Naive B cell (primary cell): Measurements from ENCODE around the gene YIF1B. TPM values are rescaled to one million over a fixed set of nuclear protein-coding genes. Genes with fewer than 3 reads are reported as not detected.
"Not testable (repeated sequence)": the region's sequence is repeated elsewhere in the genome, so short reads cannot be mapped to it uniquely, and the experiment has no call there.

ENCODE experiments used
- ATAC-seq, 2 donors: fragments of 150-1000 bp; cut with Tn5 transposase; 2 replicates each; pipeline ENCODE4 v1.10.0; 2021; ENCODE audit warnings: low read depth in 2 of 2, mild to moderate bottlenecking in 2 of 2, moderate library complexity in 2 of 2
- DNase-seq: peaks from one replicate; pipeline ENCODE4 v3.0.0; 2022
- H3K27ac Mint-ChIP-seq, 6 donors: one replicate each; pipeline ENCODE4 v1.8.0; 2020 to 2022; ENCODE audit warnings: mild to moderate bottlenecking in 6 of 6, mixed read lengths in 6 of 6, moderate library complexity in 5 of 6, inconsistent platforms in 2 of 6
- H3K27me3 Mint-ChIP-seq, 3 donors: one replicate each; pipeline ENCODE4 v1.8.0; 2021 to 2022; ENCODE audit warnings: mixed read lengths in 3 of 3, mild to moderate bottlenecking in 1 of 3
- H3K36me3 Mint-ChIP-seq, 2 donors: one replicate each; pipeline ENCODE4 v1.8.0; 2020 to 2022; ENCODE audit warnings: mixed read lengths in 2 of 2, inconsistent platforms in 1 of 2, mild to moderate bottlenecking in 1 of 2
- H3K4me1 Mint-ChIP-seq, 3 donors: one replicate each; pipeline ENCODE4 v1.8.0; 2020 to 2022; ENCODE audit warnings: mixed read lengths in 3 of 3, inconsistent platforms in 1 of 3, mild to moderate bottlenecking in 1 of 3, moderate library complexity in 1 of 3
- H3K4me3 Mint-ChIP-seq, 8 donors: one replicate each; pipeline ENCODE4 v1.8.0; 2020 to 2022; ENCODE audit warnings: mild to moderate bottlenecking in 8 of 8, mixed read lengths in 8 of 8, moderate library complexity in 8 of 8, inconsistent platforms in 2 of 8
- H3K9me3 Mint-ChIP-seq, 7 donors: one replicate each; pipeline ENCODE4 v1.8.0; 2020 to 2022; ENCODE audit warnings: mixed read lengths in 7 of 7, mild to moderate bottlenecking in 5 of 7, inconsistent platforms in 2 of 7, moderate library complexity in 1 of 7
- polyA plus RNA-seq, 6 donors: library from polyadenylated mRNA; unstranded; fragments of 300-500 nt; fragmentation: Illumina TruSeq; gene quantifications; one replicate each; pipeline ENCODE4 v1.2.3, GENCODE V29; 2021; ENCODE audit warnings: low read depth in 6 of 6

YIF1B gene
- 10 to 100 TPM; 19.7 to 33.4 (median 23.2) TPM for polyA plus RNA-seq

- H3K36me3 Mint-ChIP-seq = peaks cover 0 to 1% of the 10 kb centered on the region in 2 donors
These were observed at the start of gene YIF1B for GRCh38 chr19:38315657-38316476. Gene YIF1B, minus strand, starts transcription at chr19:38315947. Its CDS starts 30 bp downstream, at chr19:38315917.

GRCh38 chr19:38362946-38363688 is 47.4 kb upstream of the YIF1B start:
- H3K4me1 Mint-ChIP-seq = peaks cover 9 to 21% (median 20%) of the 10 kb centered on the region in 3 donors
- not testable (repeated sequence) for H3K36me3 Mint-ChIP-seq, H3K9me3 Mint-ChIP-seq, ATAC-seq, H3K27ac Mint-ChIP-seq, DNase-seq
- peak overlapping the region; percentile 40 to 91 (median 68) for H3K4me3 Mint-ChIP-seq
- peaks cover 4 to 37% (median 21%) of the 10 kb centered on the region in 3 donors for H3K27me3 Mint-ChIP-seq

More at GRCh38 chr19:38315657-38316476, at the start of gene YIF1B:
- H3K9me3 Mint-ChIP-seq = peaks cover 0 to under 1% (median 0%) of the 10 kb centered on the region in 7 donors
- ATAC-seq (peak; percentile 82), DNase-seq (peak; percentile 94)
- H3K27me3 Mint-ChIP-seq = no peaks in the 10 kb centered on the region
- H3K27ac Mint-ChIP-seq = peak within 1 kb of the TSS; percentile 86 to 98 (median 96)
- peaks cover 37 to 64% (median 62%) of the 10 kb centered on the region in 3 donors for H3K4me1 Mint-ChIP-seq
- H3K4me3 Mint-ChIP-seq = peak within 1 kb of the TSS; percentile 81 to 96 (median 93)

DNA sequence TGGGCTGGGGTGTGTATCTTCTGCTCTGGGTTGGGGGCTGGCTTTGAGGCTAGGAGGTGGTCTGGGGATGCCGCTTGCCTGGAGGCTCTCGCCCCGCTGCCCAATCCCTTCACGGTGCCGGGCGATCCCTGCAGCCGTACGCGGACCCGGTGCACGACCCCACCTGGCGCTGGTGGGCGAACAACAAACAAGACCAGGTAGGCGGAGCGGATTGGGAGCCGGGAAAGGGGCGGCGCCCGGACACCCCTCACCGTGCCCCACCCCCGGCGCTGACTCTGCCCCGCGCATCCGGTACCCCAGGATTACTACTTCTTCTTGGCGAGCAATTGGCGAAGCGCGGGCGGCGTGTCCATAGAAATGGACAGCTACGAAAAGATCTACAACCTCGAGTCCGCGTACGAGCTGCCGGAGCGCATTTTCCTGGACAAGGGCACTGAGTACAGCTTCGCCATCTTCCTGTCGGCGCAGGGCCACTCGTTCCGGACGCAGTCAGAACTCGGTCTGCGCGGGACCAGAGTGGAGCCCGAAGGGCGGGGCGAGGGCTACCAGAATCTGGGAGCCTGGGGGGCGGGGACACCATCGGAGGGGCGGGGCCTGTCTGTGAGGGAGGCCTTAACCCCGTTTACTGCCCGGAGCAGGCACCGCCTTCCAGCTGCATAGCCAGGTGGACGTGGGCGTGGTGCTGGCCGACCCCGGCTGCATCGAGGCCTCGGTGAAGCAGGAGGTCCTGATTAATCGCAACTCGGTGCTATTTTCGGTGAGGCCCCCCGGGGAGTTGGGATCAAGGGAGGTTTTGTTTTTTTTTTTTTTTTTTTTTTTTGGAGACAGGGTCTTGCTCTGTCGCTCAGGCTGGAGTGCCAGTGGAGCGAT is 46.6 kb upstream of the YIF1B start:
- H3K9me3 Mint-ChIP-seq = no peaks in the 10 kb centered on the region

DNA sequence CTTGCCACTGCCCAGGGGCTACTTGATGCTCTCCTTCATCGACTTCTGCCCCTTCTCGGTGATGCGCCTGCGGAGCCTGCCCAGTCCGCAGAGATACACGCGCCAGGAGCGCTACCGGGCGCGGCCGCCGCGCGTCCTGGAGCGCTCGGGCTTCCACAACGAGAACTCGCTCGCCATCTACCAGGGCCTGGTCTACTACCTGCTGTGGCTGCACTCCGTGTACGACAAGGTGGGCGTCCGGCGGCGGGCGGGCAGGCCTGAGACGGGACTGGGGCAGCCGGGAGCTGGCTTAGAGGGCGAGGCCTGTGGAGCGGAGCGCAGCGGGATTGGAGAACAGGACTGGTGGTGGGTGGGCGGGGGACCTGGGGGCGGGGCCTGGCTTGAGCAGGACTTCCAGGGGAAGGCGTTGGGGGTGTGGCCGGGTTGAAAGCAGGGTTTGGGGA is 45.9 kb upstream of the YIF1B start:
- H3K4me1 Mint-ChIP-seq = peaks cover 9 to 21% (median 20%) of the 10 kb centered on the region in 3 donors
- peak overlapping the region; percentile 74 to 91 (median 84) for H3K4me3 Mint-ChIP-seq
- H3K27me3 Mint-ChIP-seq = peaks cover 4 to 26% (median 20%) of the 10 kb centered on the region in 3 donors
- no peaks in the 10 kb centered on the region for H3K9me3 Mint-ChIP-seq
- ATAC-seq (peak; percentile 77 to 80), DNase-seq (peak; percentile 44)
- no peaks in the 10 kb centered on the region for H3K36me3 Mint-ChIP-seq
- peak overlapping the region in 1 of 6 donors; percentile 42 for H3K27ac Mint-ChIP-seq

More for the DNA sequence above, 46.6 kb upstream of the YIF1B start:
- ATAC-seq = peak; percentile 40 to 49
- peak; percentile 37 for DNase-seq
- Mint-ChIP-seq H3K27me3 (peaks cover 4 to 29% (median 17%) of the 10 kb centered on the region in 3 donors), H3K27ac (no peak overlapping the region), H3K36me3 (no peaks in the 10 kb centered on the region), H3K4me1 (peaks cover 9 to 21% (median 20%) of the 10 kb centered on the region in 3 donors), H3K4me3 (peak overlapping the region; percentile 74 to 91 (median 84))

GRCh38 chr19:38360839-38361631 is 45.3 kb upstream of the YIF1B start:
- peaks cover 4 to 26% (median 20%) of the 10 kb centered on the region in 3 donors for H3K27me3 Mint-ChIP-seq
- DNase-seq = no peak
- peak in 1 of 2 donors; percentile 8 for ATAC-seq
- H3K4me1 Mint-ChIP-seq = peaks cover 9 to 21% (median 20%) of the 10 kb centered on the region in 3 donors
- no peaks in the 10 kb centered on the region for H3K36me3 Mint-ChIP-seq
- H3K9me3 Mint-ChIP-seq = no peaks in the 10 kb centered on the region
- peak overlapping the region; percentile 74 to 91 (median 84) for H3K4me3 Mint-ChIP-seq
- peak overlapping the region in 1 of 6 donors; percentile 60 for H3K27ac Mint-ChIP-seq

DNA sequence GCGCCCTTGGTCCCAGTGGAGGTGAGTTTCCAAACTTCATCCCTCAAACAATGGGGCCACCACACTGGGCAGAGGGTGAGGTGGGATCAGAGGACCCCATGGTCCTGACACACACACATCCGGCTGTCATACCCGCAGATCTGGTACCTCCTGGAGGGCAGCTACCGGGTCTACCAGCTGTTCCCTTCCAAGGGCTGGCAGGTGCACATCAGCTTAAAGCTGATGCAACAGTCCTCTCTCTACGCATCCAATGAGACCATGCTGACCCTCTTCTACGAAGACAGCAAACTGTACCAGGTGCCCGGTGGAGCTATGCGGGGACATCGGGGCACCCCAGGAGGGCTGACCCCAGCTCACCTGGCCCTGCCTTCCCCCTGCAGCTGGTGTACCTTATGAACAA is 44.6 kb upstream of the YIF1B start:
- H3K4me3 Mint-ChIP-seq = peak overlapping the region in 7 of 8 donors; percentile 74 to 91 (median 84)
- H3K27me3 Mint-ChIP-seq = peaks cover 4 to 27% (median 20%) of the 10 kb centered on the region in 3 donors
- peaks cover 9 to 21% (median 20%) of the 10 kb centered on the region in 3 donors for H3K4me1 Mint-ChIP-seq
- H3K9me3 Mint-ChIP-seq = no peaks in the 10 kb centered on the region
- DNase-seq (no peak), ATAC-seq (no peak)
- H3K36me3 Mint-ChIP-seq = no peaks in the 10 kb centered on the region
- no peak overlapping the region for H3K27ac Mint-ChIP-seq

DNA sequence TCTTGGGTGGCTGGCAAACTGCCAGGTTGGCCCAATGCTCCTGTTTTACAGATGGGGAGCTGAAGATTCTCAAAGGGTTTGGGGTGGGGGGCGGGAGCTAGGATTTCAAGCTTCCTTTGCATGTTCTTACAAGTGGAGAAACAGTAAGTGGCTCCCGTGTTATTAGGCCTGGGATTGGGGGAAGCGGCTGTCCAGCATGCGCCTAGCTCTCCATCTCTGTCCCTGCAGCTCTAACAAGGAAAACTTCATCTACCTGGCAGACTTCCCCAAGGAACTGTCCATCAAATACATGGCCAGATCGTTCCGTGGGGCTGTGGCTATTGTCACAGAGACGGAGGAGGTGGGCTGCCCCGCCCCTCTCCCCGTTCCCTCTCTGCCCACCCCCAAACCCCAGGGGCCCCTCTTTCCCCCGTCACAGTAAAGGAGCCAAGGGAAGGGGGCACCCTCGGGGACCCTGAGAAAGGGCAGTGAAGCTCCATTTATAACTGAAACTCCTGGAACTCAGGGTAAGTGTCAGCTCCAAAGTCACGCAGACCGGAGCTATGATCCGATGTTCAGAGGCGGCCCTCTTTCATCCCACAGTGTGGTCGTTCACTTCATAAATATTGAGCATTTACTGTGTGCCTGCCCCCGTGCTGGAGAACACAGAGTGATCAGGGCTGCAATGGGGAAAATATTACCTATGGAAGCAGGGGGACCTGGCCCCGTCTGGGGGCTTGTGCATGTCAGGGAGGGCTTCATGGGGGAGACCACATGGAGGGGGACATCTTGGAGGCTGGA is 43.7 kb upstream of the YIF1B start:
- no peak for DNase-seq
- H3K27me3 Mint-ChIP-seq = peaks cover 4 to 27% (median 20%) of the 10 kb centered on the region in 3 donors
- peaks cover 9 to 21% (median 20%) of the 10 kb centered on the region in 3 donors for H3K4me1 Mint-ChIP-seq
- H3K4me3 Mint-ChIP-seq = peak overlapping the region in 4 of 8 donors; percentile 1 to 75 (median 54)
- no peak for ATAC-seq
- H3K27ac Mint-ChIP-seq = no peak overlapping the region
- H3K36me3 Mint-ChIP-seq = no peaks in the 10 kb centered on the region
- H3K9me3 Mint-ChIP-seq = no peaks in the 10 kb centered on the region

DNA sequence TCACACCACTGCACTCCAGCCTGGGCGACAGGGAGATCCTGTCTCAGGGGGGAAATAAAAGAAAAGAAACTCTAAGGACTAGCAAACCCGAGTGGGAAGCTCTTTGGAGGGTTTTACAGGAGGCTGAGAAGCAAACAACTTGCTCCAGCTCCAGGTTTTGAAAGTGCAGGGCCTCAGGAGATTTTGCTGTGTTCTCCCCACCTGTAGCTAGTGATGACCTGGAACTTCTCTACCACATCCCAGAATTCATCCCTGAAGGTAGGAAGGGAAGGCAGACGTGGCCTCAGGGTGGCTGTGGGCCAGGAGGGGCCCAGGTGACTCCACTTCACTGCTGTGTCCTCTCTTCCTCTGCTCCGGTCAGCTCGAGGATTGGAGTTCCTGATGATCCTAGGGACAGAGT is 42.3 kb upstream of the YIF1B start:
- Mint-ChIP-seq H3K27ac (peak overlapping the region in 1 of 6 donors; percentile 56), H3K27me3 (peaks cover 4 to 29% (median 20%) of the 10 kb centered on the region in 3 donors), H3K4me3 (peak overlapping the region in 1 of 8 donors; percentile 30), H3K4me1 (peaks cover 9 to 21% (median 18%) of the 10 kb centered on the region in 3 donors), H3K9me3 (no peaks in the 10 kb centered on the region), H3K36me3 (no peaks in the 10 kb centered on the region)
- no peak for DNase-seq
- no peak for ATAC-seq

GRCh38 chr19:38355728-38356725 is 40.3 kb upstream of the YIF1B start:
- DNase-seq (no peak), ATAC-seq (no peak)
- no peak overlapping the region for H3K4me3 Mint-ChIP-seq
- peak overlapping the region in 1 of 6 donors; percentile 9 for H3K27ac Mint-ChIP-seq
- no peaks in the 10 kb centered on the region for H3K36me3 Mint-ChIP-seq
- peaks cover 4 to 31% (median 24%) of the 10 kb centered on the region in 3 donors for H3K27me3 Mint-ChIP-seq
- peaks cover 5 to 9% (median 8%) of the 10 kb centered on the region in 3 donors for H3K4me1 Mint-ChIP-seq
- H3K9me3 Mint-ChIP-seq = no peaks in the 10 kb centered on the region

GRCh38 chr19:38352611-38353010 is 36.9 kb upstream of the YIF1B start:
- no peak for DNase-seq
- Mint-ChIP-seq H3K9me3 (no peaks in the 10 kb centered on the region), H3K27ac (peak overlapping the region in 1 of 6 donors; percentile 56), H3K27me3 (peaks cover 0 to 21% (median 20%) of the 10 kb centered on the region in 3 donors), H3K4me1 (peaks cover 0 to 3% (median 0%) of the 10 kb centered on the region in 3 donors), H3K4me3 (no peak overlapping the region), H3K36me3 (no peaks in the 10 kb centered on the region)
- no peak for ATAC-seq
